Motor neuron (in vitro differentiated cells): ENCODE measurements around the gene COL23A1. TPM values are rescaled to one million over a fixed set of nuclear protein-coding genes. Genes with fewer than 3 reads are reported as not detected.
"Not testable (repeated sequence)": the region's sequence is repeated elsewhere in the genome, so short reads cannot be mapped to it uniquely, and the experiment has no call there.

Source experiments
- ATAC-seq, 8 experiments: fragments of 200-7000 bp; cut with Tn5 transposase; replicated peaks in 6 of 8; 2 replicates each; pipeline ENCODE4 v1.8.0; 2021; ENCODE audit warnings: mild to moderate bottlenecking in 8 of 8, moderate library complexity in 8 of 8
- H3K27ac ChIP-seq, 2 donors: fragments of 250-450 bp; sonication (Bioruptor Pico); 2 replicates each; pipeline ENCODE4 v1.9.0; 2021; ENCODE audit warnings: antibody characterized with exemption in 2 of 2, mild to moderate bottlenecking in 2 of 2, moderate library complexity in 1 of 2
- H3K4me1 ChIP-seq, 2 donors: fragments of 250-450 bp; sonication (Bioruptor Pico); replicated peaks in 1 of 2; 2 replicates each; pipeline ENCODE4 v1.6.1; 2021; ENCODE audit warnings: antibody characterized with exemption in 2 of 2, mild to moderate bottlenecking in 2 of 2, moderate library complexity in 1 of 2
- H3K4me3 ChIP-seq, 5 donors: fragments of 250-450 bp; sonication (Bioruptor Pico); 2 replicates each; pipeline ENCODE4 v1.9.0; 2021; ENCODE audit warnings: antibody characterized with exemption in 5 of 5, mild to moderate bottlenecking in 5 of 5, moderate library complexity in 4 of 5
- WGBS, 10 experiments: fragments of 450-650 bp; shearing (Covaris generic); methylation state at CpG; one replicate each; pipeline ENCODE4 v1.0.0; 2022; 5-methylcytosine and 5-hydroxymethylcytosine counted together
- in situ Hi-C, 9 experiments: fragments of 400-800 bp; cut with MboI; loops; one replicate each; pipeline ENCODE4 v1.15.0; 2021; ENCODE audit warnings: low sequenced_read_pairs in 9 of 9, low pct_unique_long_range_greater_than_20kb in 2 of 9; ENCODE audit not compliant: unreplicated experiment in 9 of 9
- total RNA-seq, 8 experiments: library from RNA; unstranded; fragments of 300-600 nt; gene quantifications; 2 replicates each; pipeline versions ENCODE4 v1.2.3 to v1.2.4, GENCODE V29; 2022

COL23A1 gene
- total RNA-seq, 8 experiments from 2014 or later: 0.10 to 10.8 (median 0.20) TPM

DNA sequence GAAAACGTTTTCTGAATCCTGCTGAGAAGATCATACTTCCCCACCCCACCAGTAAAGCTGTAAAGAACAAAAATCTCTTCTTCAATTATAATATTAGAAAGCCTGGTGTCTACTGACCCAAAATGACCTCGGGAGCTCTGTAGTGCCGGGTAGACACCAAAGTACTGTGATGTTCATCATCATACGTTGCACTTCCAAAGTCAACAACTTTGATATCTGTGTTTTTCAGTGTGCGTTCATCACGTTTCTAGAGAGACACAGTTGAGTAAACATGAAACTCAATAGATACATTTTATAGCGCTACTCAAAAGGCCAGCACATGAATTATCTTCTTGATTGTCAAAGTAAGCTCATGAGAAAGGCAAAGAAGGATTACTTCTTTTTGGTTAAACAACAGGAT is 22.1 kb upstream of the COL23A1 start:
- in situ Hi-C loops: no loop called here
- Histone ChIP-seq H3K27ac (no peak overlapping the region), H3K4me1 (no peaks in the 10 kb centered on the region), H3K4me3 (no peak overlapping the region)
- ATAC-seq: no peak
- 78 to 100% (median 90%) methylated on average over 2 to 7 of the region's 7 CpGs for WGBS, 10 experiments

- in situ Hi-C loops: no loop called here
- no peaks in the 10 kb centered on the region for H3K4me1 ChIP-seq
- WGBS, 10 experiments: 80 to 100% (median 88%) methylated on average over 1 to 3 of the region's 3 CpGs; no CpG with 5 or more reads in 4 of the 10 experiments
- no peak for ATAC-seq
- H3K27ac ChIP-seq: no peak overlapping the region
- no peak overlapping the region for H3K4me3 ChIP-seq
Measured at GRCh38 chr5:178606269-178606668, 16.1 kb upstream of the COL23A1 start.

- ATAC-seq: no peak
- in situ Hi-C loops: no loop called here
- H3K4me1 ChIP-seq: no peaks in the 10 kb centered on the region
- H3K4me3 ChIP-seq: no peak overlapping the region
- WGBS, 10 experiments: 33 to 100% (median 93%) methylated on average over 1 to 3 of the region's 3 CpGs; no CpG with 5 or more reads in 1 of the 10 experiments
- H3K27ac ChIP-seq: no peak overlapping the region
Measured at GRCh38 chr5:178605788-178606187, 15.6 kb upstream of the COL23A1 start.

DNA sequence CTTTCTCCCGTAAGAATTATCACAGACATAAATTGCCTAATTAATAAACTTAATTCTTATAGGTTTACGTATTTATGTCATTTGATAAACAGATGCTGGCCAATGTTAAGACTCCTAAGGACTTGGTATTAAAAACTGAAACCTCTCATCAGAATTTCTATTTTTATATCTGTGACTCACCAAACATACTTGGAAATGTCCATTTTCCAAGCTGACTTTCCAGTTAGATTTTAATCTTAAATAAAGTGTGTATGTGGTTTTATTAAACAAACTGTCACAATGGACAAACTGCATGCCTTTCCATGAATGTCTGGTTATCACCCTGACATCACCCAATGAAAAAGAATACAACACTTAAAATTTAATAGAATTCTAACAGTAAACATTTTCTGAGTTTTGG is 12.6 kb upstream of the COL23A1 start:
- in situ Hi-C loops: no loop called here
- Histone ChIP-seq H3K4me1 (no peaks in the 10 kb centered on the region), H3K27ac (no peak overlapping the region), H3K4me3 (no peak overlapping the region)
- WGBS, 10 experiments: 88 to 100% (median 100%) methylated on average over 1 to 2 of the region's 2 CpGs; no CpG with 5 or more reads in 1 of the 10 experiments
- ATAC-seq: no peak

DNA sequence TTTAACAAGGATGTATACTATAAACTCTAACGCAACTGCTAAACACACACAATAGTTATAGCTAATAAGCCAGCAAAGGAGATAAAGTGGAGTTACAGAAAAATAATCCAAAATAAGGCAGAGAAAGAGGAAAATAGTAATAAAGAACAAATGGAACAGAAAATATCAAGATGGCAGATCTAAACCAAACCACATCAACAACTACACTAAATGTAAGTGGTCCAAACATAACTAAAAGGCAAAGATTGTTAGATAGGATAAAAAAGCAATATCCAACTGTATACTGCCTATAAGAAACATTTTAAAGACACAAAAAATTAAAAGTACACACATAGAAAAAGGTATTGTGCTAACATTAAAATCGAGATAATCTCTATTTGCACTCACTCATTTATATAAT is 5.6 kb upstream of the COL23A1 start:
- no peaks in the 10 kb centered on the region for H3K4me1 ChIP-seq
- in situ Hi-C loops: loop anchor here in 4 of 9 experiments (25.0 kb wide), 1 partner anchor 308 kb away; no protein-coding TSS in a partner anchor
- no peak for ATAC-seq
- H3K4me3 ChIP-seq: no peak overlapping the region
- 70 to 100% (median 86%) methylated on average over 2 of the region's 2 CpGs for WGBS, 10 experiments
- H3K27ac ChIP-seq: no peak overlapping the region

DNA sequence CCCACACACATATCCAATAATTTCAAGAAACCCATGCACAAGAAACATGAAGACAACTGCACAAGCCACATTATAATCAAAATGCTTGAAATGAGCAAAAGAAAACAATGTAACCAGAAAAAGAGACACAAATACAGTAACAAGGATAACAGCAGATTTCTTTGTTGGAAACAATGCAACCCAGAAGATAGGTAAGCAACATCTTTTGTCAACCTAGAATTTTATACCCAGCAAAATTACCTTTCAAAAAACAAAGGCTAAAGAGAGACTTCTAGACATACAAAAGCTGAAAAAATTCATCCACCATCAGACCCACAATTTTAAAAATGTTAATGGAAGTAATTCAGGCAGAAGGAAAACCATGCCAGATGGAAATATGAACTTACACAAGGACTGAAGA is 5.0 kb upstream of the COL23A1 start:
- in situ Hi-C loops: loop anchor here in 4 of 9 experiments (25.0 kb wide), 1 partner anchor 308 kb away; no protein-coding TSS in a partner anchor
- H3K27ac ChIP-seq: no peak overlapping the region
- H3K4me3 ChIP-seq: no peak overlapping the region
- no peaks in the 10 kb centered on the region for H3K4me1 ChIP-seq
- no peak for ATAC-seq

DNA sequence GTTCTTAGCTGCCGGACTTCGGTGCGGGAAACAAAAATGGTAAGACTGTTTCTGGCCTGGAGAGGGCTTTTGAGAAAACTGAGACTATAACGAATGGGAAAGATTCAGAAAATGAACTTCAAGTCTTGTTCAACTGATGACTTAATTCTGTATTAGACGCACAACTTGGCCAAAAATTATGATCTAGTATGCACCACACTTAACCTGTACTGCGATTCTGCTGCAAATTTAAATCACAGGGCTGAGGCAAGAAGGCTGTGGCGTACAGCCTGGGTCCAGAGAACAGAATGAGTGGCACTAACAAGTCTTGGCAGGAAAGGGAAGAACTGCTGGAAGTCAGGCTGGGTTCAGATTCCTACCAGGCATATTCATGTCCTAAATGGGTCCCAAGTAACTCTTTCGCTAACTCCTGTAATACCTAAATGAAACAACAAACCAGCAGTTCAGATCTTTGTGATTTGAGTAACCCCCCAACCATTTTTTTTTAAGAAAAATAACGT is 781 bp upstream of the COL23A1 start:
- Histone ChIP-seq H3K4me3 (no peak overlapping the region), H3K27ac (no peak overlapping the region), H3K4me1 (peaks cover 4 to 25% of the 10 kb centered on the region in 2 donors)
- in situ Hi-C loops: loop anchor here in 4 of 9 experiments (25.0 kb wide), 1 partner anchor 304 kb away; no protein-coding TSS in a partner anchor
- peak in 1 of 8 experiments; percentile 12 for ATAC-seq
- WGBS, 10 experiments: 0 to 60% (median 31%) methylated on average over 1 to 8 of the region's 9 CpGs

DNA sequence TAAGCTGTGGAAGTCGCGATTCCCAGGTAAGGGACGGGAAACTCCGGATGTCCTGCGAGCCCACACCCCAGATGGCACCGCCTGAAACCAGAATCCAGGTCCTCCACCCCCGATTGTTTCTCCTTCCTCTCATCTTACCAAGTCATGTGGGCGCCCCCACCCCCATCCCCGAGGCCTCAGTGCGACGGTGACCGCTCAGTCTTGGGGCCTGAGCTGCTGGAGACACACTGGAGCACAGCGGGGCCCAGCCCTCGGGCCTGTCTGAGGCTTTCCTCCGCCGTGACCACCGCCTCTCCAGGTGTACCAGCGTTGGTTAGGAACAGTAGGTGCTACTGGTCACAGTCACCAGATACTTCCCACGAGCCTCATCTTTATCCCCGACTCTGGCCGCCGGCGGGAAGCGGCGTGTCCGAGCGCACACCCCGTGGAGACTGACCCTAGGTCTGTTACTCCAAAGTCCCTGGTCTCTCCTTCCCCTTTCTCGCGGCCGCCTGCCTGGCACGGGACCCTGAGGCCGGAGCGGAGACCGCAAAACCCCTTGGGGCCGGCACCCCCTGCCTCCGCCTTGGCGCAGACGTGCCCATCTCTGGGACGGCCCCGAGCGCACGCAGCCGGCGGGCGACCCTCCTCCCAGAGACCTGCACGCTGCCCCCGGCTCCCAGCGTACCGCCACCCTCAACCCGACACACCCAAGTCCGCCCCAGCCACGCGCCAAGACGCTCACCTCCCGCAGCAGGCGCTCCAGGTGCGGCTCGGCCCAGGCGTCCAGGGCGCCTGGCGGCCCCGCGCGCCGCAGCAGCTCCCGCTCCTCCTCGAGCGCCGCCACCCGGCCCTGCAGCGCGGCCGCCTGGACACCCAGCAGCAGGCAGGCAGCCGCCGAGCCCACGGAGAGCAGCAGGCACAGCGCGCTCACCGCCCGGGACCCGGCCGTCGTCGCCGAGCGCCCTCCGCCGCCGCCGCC is 733 bp downstream of the COL23A1 start:
- in situ Hi-C loops: loop anchor here in 4 of 9 experiments (25.0 kb wide), 1 partner anchor 302 kb away; no protein-coding TSS in a partner anchor
- 0 to 33% methylated on average over 6 of the region's 91 CpGs; no CpG with 5 or more reads in 8 of the 10 experiments for WGBS, 10 experiments
- peak overlapping the region; percentile 26 to 38 (median 36) for H3K4me3 ChIP-seq
- no peak overlapping the region for H3K27ac ChIP-seq
- peak; percentile 30 to 80 (median 76) for ATAC-seq
- peaks cover 4 to 25% of the 10 kb centered on the region in 2 donors for H3K4me1 ChIP-seq

- no peak for ATAC-seq
- Histone ChIP-seq H3K27ac (no peak overlapping the region), H3K4me3 (peak overlapping the region in 1 of 5 donors; percentile 36), H3K4me1 (peaks cover 4 to 25% of the 10 kb centered on the region in 2 donors)
- WGBS, 10 experiments: 80 to 85% (median 82%) methylated on average over 1 to 5 of the region's 8 CpGs; no CpG with 5 or more reads in 6 of the 10 experiments
- in situ Hi-C loops: loop anchor here in 4 of 9 experiments (25.0 kb wide), 1 partner anchor 301 kb away; no protein-coding TSS in a partner anchor
Measured at GRCh38 chr5:178588769-178589168, 1.4 kb downstream of the COL23A1 start.

- Histone ChIP-seq H3K4me1 (peaks cover 4 to 25% of the 10 kb centered on the region in 2 donors), H3K4me3 (no peak overlapping the region), H3K27ac (no peak overlapping the region)
- peak in 1 of 8 experiments; percentile 18 for ATAC-seq
- in situ Hi-C loops: loop anchor here in 4 of 9 experiments (25.0 kb wide), 1 partner anchor 301 kb away; no protein-coding TSS in a partner anchor
- 17 to 65% (median 41%) methylated on average over 1 to 10 of the region's 13 CpGs; no CpG with 5 or more reads in 2 of the 10 experiments for WGBS, 10 experiments
Measured at GRCh38 chr5:178587763-178588611, 2.2 kb downstream of the COL23A1 start.

GRCh38 chr5:178586396-178586795 is 3.8 kb downstream of the COL23A1 start:
- Histone ChIP-seq H3K4me3 (no peak overlapping the region), H3K4me1 (peaks cover 4 to 25% of the 10 kb centered on the region in 2 donors), H3K27ac (no peak overlapping the region)
- 0 to 93% (median 73%) methylated on average over 1 to 2 of the region's 2 CpGs; no CpG with 5 or more reads in 1 of the 10 experiments for WGBS, 10 experiments
- in situ Hi-C loops: loop anchor here in 4 of 9 experiments (25.0 kb wide), 1 partner anchor 299 kb away; no protein-coding TSS in a partner anchor
- ATAC-seq: no peak

DNA sequence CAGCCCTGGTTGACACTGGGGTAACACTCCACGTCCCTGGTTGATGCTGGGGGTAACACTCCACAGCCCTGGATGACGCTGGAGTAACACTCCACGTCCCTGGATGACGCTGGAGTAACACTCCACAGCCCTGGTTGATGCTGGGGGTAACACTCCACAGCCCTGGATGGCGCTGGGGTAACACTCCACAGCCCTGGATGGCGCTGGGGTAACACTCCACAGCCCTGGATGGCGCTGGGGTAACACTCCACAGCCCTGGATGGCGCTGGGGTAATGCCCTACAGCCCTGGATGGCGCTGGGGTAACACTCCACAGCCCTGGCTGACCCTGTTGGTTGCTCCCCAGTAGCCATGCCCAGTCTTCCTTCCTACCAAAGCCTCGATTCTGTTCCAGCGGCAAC is 4.8 kb downstream of the COL23A1 start:
- H3K4me3 ChIP-seq, H3K27ac ChIP-seq, ATAC-seq: not testable (repeated sequence)
- 63 to 86% (median 80%) methylated on average over 3 to 10 of the region's 11 CpGs for WGBS, 10 experiments
- in situ Hi-C loops: loop anchor here in 4 of 9 experiments (25.0 kb wide), 1 partner anchor 298 kb away; no protein-coding TSS in a partner anchor
- H3K4me1 ChIP-seq: peaks cover 4 to 25% of the 10 kb centered on the region in 2 donors
